GM12874 (cell line): ENCODE results near the gene SETD1B.

ENCODE experiments used
- TF ChIP-seq, protein P1 (sequence below): IDR thresholded peaks from 2 replicates; pipeline ENCODE4 v1.5.1; 2011; ENCODE audit warnings: low read depth, mild to moderate bottlenecking, control low read depth, low read length, moderate library complexity; ENCODE audit not compliant: insufficient read depth

SETD1B gene

DNA sequence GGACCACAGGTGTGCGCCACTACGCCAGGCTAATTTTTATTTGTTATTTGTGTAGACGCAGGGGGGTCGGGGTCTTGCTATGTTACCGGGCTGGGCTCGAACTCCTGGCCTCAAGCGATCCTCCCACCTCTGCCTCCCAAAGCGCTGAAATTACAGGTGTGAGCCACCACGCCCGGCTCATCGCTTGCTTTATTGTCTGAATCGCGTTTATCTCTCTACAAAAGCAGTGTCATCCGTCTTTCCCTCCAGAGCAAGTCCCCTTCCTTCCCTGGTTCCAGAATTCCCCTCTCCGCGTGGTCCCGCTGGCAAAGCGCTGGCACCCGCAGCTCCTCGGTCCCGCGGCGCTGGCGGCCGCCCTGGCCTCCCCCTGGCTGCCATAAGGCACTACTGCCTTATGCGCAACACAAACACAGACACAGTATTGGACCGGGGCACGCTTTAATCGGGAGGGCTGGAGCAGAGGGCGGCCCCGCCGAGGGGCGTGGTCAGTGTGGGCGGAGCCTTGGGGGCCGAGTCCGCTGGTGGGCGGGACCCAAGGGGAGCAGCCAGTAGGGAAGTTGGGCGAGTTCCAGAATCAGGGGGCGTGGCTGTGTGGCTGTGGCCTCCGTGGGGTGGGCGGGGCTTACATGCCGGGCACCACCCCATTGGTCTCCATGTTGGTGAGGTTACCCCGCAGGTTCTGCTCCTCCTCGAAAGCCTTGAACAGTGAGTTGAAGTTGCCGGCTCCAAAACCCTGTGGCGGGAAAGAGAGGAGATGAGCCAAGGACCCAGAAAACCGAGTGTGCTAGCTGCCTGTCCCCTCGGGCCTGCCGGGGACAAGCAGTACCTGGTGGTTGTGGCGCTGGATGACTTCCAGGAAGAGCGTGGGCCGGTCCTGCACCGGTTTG, 35.5 kb downstream of the SETD1B start:
- TF ChIP-seq, protein P1, sequence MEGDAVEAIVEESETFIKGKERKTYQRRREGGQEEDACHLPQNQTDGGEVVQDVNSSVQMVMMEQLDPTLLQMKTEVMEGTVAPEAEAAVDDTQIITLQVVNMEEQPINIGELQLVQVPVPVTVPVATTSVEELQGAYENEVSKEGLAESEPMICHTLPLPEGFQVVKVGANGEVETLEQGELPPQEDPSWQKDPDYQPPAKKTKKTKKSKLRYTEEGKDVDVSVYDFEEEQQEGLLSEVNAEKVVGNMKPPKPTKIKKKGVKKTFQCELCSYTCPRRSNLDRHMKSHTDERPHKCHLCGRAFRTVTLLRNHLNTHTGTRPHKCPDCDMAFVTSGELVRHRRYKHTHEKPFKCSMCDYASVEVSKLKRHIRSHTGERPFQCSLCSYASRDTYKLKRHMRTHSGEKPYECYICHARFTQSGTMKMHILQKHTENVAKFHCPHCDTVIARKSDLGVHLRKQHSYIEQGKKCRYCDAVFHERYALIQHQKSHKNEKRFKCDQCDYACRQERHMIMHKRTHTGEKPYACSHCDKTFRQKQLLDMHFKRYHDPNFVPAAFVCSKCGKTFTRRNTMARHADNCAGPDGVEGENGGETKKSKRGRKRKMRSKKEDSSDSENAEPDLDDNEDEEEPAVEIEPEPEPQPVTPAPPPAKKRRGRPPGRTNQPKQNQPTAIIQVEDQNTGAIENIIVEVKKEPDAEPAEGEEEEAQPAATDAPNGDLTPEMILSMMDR = peak; percentile 31; the same call in 1 of the 2 replicates

DNA sequence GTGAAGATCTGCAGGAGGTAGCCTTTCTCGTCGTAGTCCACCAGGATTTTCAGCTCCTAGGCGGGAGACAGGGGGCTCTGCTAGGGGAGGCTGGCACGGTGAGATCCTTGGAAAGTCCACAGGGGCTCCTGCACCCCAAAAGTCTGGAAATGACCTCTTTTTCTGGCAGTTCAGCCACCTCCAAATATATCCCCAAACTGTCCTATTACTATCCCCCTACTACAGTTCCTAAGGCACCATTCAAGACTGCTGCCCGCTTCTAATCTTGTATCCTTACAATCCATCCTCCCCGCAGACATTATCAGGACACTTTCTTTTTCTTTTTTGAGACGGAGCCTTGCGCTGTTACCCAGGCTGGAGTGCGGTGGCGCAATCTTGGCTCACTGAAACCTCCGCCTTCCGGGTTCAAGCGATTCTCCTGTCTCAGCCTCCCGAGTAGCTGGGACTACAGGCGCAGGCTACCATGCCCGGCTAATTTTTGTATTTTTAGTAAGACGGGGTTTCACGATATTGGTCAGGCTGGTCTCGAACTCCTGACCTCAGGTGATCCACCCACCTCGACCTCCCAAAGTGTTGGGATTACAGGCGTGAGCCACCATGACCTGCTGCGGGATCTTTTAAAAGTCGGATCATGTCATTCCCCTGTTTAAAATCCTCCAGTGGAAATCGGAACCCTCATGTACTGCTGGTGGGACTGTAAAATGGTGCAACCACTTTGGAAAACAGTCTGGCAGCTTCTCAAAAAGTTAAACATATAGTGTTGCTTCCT, 36.4 kb downstream of the SETD1B start:
- TF ChIP-seq, protein P1 = no peak

DNA sequence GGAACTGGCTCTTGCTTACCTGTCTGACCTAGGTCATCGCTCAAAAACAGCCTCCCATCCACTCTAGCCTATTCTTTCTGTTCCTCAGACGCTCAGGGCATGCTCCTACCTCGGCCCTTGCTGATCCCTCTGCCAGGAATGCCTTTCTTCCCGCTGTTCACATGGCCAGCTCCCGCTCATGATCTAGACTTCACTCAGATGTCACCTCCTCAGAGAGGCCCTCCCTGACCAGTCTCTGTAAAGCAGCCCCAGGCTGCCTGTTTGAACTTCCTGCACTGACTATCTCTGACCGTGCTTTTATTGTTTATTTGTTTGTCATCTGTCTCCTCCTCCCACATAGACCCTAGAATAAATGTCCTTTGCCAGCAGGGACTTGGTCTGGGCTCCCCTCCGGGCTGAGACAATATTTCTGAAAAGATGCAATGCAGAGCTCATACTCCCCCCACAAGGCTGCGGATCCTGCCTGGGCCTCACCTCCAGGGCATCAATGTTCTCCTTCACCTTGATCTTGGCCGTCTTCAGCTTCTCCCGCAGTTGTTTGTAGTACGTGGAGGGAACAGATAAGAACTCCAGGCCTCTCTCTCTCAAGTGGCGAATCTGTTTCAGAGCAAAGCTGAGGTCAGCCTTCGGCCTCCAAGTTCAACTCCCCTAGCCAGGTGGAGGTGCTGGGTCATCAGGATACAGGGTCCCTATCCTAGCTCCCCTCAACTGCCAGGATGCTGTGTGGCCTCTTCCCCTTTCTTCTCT, 39.6 kb downstream of the SETD1B start:
- TF ChIP-seq, protein P1 = no peak

GRCh38 chr12:121845701-121846100, 41.9 kb downstream of the SETD1B start:
- TF ChIP-seq, protein P1 = no peak

- TF ChIP-seq, protein P1 = no peak
These were observed 45.4 kb downstream of the SETD1B start for GRCh38 chr12:121849211-121849610.

GRCh38 chr12:121849665-121850064, 45.9 kb downstream of the SETD1B start:
- TF ChIP-seq, protein P1 = no peak
